22Rv1 (cell line): ENCODE results near the gene FGD6.

Source experiments
- H3K27ac ChIP-seq: fragments of 450-650 bp; 2 replicates; pipeline ENCODE4 v1.5.1; 2017
- ZFX ChIP-seq: fragments of 450-650 bp; IDR thresholded peaks from 2 replicates; pipeline ENCODE4 v1.6.1; 2017; ENCODE audit warnings: antibody characterized with exemption, borderline replicate concordance
- TF ChIP-seq, protein P1 (sequence below): fragments of 450-650 bp; IDR thresholded peaks from 2 replicates; pipeline ENCODE4 v1.5.1; 2017; ENCODE audit warnings: mild to moderate bottlenecking

Gene FGD6

DNA sequence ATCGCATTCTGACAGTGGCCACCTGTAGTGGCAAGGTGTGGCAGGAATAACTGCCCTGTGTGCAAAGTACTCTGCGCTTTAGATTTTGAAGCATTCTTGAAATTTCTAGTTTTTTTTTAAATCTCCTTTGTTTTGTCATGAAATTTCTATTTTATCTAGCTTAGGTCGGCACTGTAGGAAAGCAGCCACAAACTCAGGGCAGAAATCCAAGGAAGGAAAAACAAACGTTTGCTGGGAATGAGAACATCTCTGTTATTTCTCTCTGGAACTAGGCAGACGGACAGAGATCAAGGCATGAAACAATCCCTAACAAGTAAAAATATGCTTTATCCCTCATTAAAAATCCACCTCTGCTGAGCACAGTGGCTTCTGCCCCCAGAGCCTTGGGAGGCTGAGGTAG is 142.5 kb downstream of the FGD6 start:
- TF ChIP-seq, protein P1, sequence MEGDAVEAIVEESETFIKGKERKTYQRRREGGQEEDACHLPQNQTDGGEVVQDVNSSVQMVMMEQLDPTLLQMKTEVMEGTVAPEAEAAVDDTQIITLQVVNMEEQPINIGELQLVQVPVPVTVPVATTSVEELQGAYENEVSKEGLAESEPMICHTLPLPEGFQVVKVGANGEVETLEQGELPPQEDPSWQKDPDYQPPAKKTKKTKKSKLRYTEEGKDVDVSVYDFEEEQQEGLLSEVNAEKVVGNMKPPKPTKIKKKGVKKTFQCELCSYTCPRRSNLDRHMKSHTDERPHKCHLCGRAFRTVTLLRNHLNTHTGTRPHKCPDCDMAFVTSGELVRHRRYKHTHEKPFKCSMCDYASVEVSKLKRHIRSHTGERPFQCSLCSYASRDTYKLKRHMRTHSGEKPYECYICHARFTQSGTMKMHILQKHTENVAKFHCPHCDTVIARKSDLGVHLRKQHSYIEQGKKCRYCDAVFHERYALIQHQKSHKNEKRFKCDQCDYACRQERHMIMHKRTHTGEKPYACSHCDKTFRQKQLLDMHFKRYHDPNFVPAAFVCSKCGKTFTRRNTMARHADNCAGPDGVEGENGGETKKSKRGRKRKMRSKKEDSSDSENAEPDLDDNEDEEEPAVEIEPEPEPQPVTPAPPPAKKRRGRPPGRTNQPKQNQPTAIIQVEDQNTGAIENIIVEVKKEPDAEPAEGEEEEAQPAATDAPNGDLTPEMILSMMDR: no peak
- no peak for TF ChIP-seq ZFX
- H3K27ac ChIP-seq: peak overlapping the region; percentile 3; the same call in 1 of the 2 replicates

GRCh38 chr12:95073698-95074520 is 143.4 kb downstream of the FGD6 start:
- peak overlapping the region; percentile 76 for H3K27ac ChIP-seq
- TF ChIP-seq, protein P1: peak; percentile 98
- no peak for TF ChIP-seq ZFX

DNA sequence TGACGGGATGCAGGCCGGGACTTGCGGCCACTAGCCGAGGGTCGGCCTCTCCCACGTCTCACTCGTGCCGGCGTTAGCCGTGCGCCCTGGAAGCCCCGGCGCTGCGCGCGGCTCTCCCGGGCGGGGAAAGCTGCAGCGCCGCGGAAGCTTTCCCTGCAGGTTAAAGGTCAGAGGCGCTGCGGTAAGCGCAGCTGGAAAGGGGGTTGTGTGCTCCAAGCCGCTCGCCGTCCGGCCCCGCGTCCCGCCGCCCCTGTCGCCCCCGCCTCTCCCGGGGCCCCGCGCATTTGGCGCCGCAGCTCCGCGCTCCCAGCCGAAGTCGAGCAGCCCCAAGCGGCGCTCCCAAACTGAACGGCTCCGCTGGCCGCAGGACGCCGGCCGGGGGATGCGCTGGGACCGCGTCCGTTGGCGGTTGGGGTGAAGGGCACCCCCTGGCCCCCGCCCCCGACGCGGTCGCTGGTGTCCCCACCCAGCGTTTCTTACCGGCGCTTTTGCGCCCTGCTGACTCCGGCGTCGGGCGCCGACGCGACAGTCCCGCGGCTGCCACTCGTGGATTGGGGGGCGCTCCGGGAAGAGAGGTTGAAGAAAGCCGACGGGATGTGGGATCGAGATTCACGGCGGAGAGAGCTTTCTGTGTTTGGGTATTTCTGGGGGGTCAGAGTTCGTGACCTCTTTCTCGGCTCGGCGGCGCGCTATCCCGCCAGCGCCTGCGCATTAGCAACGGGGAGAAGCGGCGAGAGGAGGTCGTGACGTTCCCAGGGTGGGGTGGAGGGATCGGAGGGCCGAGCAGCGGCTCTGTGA is 144.2 kb downstream of the FGD6 start, which contains the start of gene NR2C1:
NR2C1 (minus strand) TSS at position 719 of the 798 bp plus-strand sequence. CDS start 6,234 bp downstream, outside the sequence.
- TF ChIP-seq ZFX: no peak
- TF ChIP-seq, protein P1: no peak

GRCh38 chr12:95070378-95070777 is 146.9 kb downstream of the FGD6 start:
- H3K27ac ChIP-seq: no peak overlapping the region
- TF ChIP-seq ZFX: no peak
- TF ChIP-seq, protein P1: no peak

More for the DNA sequence above, 144.2 kb downstream of the FGD6 start, which contains the start of gene NR2C1:
- H3K27ac ChIP-seq: peak within 1 kb of the TSS; percentile 76

DNA sequence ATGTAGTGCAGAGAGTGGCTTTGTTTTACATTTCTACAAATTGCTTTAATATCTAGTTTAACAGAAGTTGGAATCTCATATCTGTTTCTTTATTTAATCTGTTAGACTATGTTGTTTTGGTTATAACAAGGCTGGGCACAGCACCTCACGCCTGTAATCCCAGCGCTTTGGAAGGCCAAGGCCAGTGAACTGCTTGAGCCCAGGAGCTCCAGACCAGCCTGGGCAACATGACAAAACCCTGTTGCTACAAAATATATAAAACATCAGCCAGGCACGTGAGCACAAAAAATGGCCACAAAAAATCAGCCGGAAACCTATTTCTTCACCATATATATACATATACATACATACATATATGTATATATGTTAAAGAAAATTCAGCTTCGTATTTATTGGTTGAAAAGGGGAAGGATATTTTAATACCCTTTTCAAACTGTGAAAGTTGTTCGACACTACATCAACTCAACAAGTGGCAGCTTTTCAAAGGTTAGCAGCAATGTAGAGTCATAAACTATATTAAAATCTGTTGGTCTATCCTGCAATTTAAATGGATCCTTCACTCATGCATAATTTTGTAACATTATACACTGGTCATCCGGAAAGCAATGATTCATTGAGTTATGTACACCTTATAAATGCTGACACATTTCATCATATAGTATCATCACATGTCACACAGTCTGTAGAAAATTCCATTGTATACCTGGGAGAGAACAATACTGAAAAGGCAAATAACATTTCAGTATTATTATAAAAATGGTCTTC is 151.0 kb downstream of the FGD6 start:
- H3K27ac ChIP-seq: no peak overlapping the region
- TF ChIP-seq, protein P1: no peak
- TF ChIP-seq ZFX: no peak

GRCh38 chr12:95060951-95061350 is 156.3 kb downstream of the FGD6 start:
- H3K27ac ChIP-seq: no peak overlapping the region
- no peak for TF ChIP-seq ZFX
- TF ChIP-seq, protein P1: no peak
